OCI-LY1 (cell line): ENCODE results near the gene ZNF444.

Experiments used
- CTCF ChIP-seq: fragments of 200-600 bp; sonication (generic), shearing (Covaris generic); IDR thresholded peaks from 2 replicates; pipeline ENCODE4 v1.5.1; 2017; ENCODE audit warnings: mild to moderate bottlenecking, antibody characterized with exemption, low read length, moderate library complexity, mixed read lengths
- EZH2 ChIP-seq: fragments of 200-600 bp; sonication (generic), shearing (Covaris generic); IDR thresholded peaks from 2 replicates; pipeline ENCODE4 v1.8.0; 2017; ENCODE audit warnings: borderline replicate concordance, mixed run types, mild to moderate bottlenecking, antibody characterized with exemption, low read length, moderate library complexity, mixed read lengths

- TF ChIP-seq CTCF (no peak), EZH2 (no peak)
Measured at GRCh38 chr19:56144831-56145230, 3.7 kb downstream of the ZNF444 start.
